Measurements from ENCODE around the gene TRPV2.

GRCh38 chr17:16430650-16431049, 15.3 kb downstream of the TRPV2 start:
- TF ChIP-seq CTCF (IDR thresholded peaks at IDR 0.05): no peak
- no peak for TF ChIP-seq POLR2A (IDR thresholded peaks at IDR 0.05)

All from testis (tissue), 2 donors.